GM18499 (cell line): Measurements from ENCODE around the gene PBRM1.
"Not testable (repeated sequence)": the region's sequence is repeated elsewhere in the genome, so short reads cannot be mapped to it uniquely, and the experiment has no call there.

Experiments
- ATAC-seq: cut with Tn5 transposase; IDR thresholded peaks from one replicate; pipeline ENCODE4 v1.9.1; 2021; ENCODE audit warnings: moderate number of reproducible peaks; ENCODE audit not compliant: insufficient read depth, unreplicated experiment

PBRM1 gene

DNA sequence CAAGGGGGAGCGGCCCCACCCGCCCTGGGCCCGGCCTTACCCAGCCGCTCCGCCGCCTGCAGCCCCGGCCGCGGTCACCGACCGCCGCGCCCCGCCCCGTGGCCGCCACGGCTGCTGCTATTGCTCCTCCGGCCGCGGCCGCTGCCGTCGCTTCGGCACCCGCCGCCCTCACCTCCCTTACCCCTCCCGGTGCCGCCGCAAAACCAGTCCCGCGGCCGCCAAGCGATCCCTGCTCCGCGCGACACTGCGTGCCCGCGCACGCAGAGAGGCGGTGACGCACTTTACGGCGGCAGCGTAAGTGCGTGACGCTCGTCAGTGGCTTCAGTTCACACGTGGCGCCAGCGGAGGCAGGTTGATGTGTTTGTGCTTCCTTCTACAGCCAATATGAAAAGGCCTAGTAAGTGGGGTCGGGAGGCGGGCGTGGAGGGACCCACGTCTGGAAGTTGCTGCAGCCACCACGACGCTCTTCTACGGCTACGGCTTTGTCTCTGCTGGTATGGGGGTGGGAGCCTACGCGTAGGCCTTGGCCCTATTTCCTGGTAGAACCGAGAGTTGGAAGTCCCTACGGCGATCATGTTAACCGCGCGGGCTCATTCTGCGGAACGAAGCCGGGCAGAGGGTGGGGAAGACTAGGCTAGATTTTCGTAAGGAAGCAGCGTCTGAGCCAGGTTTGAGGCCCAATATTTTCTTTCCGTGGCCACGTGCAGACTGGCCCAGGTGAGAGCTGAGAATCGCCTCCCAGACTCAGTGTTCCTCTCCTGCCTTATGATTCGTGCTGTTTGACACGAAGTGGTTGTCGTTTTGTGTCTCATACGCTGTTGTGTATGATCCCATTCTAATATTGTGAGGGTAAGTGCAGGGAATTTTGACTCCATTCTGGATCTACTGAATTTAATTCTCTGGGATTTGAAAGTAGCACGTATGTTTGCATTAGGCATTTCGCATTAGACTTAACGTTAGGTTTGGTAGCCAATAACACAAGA is at the start of gene PBRM1, which contains the start of gene GNL3:
PBRM1 (minus strand) TSS at position 205 of the 983 bp plus-strand sequence.
GNL3 (plus strand) TSS at position 324 of the 983 bp plus-strand sequence; CDS start at position 385, 61 bp downstream.
- ATAC-seq: peak; percentile 47

DNA sequence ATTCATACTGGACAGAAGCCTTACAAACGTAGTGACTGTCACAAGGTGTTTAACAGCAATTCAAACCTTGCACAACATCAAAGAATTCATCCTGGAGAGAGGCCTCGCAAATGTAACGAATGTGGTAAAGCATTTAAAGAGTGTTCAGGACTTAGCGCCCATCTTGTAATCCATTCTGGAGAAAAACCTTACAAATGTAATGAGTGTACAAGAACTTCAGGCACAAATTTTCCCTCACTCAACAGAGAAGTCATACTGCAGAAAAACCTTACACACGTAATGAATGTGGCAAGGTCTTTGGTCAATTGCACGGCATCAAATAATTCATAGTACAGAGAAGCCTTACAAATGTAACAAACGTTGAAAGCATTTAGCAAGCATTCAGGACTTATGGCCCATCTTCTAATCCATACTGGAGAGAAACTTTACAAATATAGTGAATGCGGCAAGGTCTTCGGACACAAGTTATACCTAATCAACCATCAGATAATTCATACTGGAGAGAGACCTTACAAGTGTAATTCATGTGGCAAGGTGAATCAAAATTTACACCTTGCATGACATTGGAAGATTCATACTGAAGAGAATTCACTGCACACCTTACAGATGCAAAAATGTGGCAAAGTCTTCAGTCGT is 47.7 kb upstream of the PBRM1 start:
- no peak for ATAC-seq

- ATAC-seq: no peak
These were observed 45.9 kb upstream of the PBRM1 start for GRCh38 chr3:52731590-52731989.

DNA sequence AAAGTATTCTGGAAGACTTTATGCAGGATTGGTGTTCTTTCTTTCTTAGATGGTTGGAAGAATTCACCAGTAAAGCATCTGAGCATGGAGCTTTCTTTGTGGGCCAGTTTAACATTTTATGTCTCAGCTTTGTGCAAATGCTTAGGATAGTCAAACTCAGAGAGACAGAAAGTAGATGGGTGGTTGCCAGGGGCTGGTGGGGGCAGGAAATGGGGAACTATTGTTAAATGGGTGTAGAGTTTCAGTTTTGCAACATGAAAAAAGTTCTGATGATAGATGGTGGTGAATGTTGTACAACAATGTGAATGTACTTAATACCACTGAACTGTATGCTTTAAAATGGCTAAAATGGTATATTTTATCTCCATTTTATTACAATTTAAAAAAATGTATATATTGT is 45.0 kb upstream of the PBRM1 start:
- ATAC-seq: no peak

DNA sequence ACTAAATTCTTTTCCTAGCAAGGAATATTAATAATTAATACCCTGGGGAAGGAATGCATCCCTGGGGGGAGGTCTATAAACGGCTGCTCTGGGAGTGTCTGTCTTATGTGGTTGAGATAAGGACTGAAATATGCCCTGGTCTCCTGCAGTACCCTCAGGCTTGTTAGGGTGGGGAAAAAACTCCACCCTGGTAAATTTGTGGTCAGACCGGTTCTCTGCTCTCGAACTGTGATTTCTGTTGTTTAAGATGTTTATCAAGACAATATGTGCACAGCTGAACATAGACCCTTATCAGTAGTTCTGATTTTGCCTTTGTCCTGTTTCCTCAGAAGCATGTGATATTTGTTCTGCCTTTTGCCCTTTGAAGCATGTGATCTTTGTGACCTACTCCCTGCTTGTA is 43.0 kb upstream of the PBRM1 start:
- ATAC-seq: not testable (repeated sequence)

DNA sequence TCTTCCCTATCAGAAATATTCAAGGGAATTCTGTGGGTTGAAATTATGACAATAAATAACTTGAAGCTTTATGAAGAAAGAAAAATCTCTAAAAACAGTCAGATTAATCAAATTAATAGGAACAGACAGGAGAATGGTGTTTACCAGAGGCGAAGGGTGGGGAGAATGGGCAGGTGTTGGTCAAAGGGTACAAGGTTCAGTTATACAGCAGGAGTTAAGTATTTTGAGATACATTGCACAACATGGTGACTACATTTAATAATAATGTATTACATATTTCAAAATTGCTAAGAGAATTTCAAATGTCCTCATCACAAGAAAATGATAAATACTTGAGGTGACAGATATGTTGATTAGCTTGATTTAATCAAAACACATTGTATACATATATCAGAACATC is 38.8 kb upstream of the PBRM1 start:
- ATAC-seq: no peak

- no peak for ATAC-seq
These were observed 38.2 kb upstream of the PBRM1 start for GRCh38 chr3:52723935-52724334.

GRCh38 chr3:52722491-52722890 is 36.8 kb upstream of the PBRM1 start:
- ATAC-seq: no peak

DNA sequence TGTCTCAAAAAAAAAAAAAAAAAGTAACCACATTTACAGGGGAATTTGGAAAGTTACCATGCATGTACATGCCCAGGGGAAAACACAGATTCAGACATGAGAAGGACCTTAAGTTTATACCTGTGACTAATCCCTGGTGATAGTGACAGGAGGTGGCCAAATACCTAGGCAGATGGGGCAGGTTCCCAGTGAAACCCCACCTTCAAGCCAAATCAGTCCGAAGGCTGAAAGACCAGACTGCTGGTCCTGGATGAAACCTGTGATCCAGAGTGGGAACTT is 36.0 kb upstream of the PBRM1 start:
- no peak for ATAC-seq

- ATAC-seq: no peak
These were observed 35.5 kb upstream of the PBRM1 start for GRCh38 chr3:52721002-52721729.

DNA sequence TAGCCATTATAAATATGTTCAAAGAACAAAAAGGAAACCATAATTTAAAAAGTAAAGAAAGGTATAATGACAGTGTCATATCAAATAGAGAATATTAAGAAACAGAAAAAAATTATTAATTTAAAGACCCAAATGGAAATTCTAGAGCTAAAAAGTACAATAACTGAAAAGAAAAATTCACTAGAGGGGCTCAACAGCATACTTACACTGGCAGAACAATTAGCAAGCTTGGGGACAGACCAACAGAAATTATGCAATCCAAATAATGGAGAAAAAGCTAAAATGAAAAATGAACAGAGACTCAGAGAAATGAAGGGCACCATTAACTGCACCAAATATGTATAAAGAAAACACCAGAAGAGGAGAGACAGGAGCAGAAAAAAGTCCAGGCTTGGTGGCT is 33.9 kb upstream of the PBRM1 start:
- ATAC-seq: no peak

DNA sequence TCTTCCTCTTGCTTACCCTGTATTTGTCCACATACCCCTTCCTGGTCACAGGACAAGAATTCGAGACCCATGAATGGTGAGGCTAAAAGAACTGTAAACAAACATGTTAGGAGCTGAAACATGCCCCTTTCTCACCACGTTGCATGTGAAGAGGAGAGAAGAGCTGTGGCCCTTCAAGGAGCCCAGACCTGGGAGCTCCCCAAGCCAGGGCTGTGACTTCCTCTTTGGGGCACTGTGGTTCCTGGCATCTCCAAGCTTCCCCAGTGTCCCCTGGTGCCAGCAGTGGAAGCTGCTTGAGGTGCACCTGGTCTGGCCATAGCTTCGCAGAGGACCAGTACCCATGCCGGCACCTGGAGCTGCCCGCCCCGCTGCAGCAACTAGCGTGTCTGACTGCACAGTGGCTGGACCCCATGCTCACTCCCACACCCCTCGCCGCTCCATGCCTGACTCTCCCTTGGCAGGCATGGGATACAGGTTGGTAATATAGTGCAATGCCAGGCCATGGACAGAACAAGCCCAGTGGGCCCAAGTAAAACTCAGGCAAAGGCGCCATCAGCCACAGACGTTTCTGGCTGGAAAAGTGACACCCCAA is 30.1 kb upstream of the PBRM1 start:
- ATAC-seq: no peak

DNA sequence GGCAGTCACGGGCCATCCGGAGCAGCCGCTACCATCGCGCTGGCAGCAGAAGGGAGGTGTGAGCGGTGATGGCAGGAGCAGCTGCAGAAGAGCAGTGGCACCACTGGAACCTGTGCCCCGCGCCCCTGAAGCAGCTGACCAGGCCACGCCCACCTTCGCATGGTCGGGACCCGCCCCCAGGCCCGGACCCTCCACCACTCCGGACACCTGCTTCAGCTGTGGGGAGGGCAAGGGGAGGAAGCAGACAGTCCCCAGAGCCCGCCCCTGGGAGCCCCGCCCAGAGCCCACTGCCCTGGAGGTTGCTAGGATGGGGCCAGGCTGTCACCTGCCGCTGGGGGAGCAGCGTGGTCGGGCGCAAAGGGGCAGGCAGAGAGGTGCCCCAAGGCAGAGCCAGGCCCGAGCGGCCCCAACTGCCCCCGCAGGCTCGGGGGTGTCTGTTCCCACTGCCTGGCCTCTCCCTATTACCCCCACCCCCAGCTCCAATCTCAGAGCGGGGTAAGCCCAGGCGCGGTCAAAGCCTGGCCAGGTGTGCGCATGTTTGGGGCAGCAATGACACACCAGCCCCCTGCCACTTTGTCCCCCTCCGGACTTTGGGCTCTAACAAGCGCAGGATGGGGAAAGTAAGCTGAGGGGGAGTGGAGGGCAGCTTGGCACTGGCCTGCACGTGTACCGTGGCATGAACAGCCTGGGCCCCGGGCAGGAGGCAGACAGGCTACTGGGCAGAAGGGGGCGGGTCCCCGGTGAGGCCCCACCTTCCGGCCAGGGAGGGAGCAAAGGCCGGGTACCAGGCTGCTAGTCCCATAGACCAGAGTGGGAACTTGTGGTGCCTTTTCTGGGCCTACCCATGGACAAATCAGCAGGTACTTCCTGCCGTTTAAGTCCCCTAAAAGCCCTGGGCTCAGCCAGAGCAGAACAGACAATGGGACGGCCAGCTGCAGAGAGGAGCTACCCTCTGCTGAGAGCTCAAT is 28.9 kb upstream of the PBRM1 start:
- ATAC-seq: no peak

- ATAC-seq: no peak
These were observed 26.8 kb upstream of the PBRM1 start for GRCh38 chr3:52712291-52713212.

GRCh38 chr3:52710512-52710911 is 24.8 kb upstream of the PBRM1 start:
- ATAC-seq: no peak

GRCh38 chr3:52707585-52707984 is 21.9 kb upstream of the PBRM1 start:
- no peak for ATAC-seq

DNA sequence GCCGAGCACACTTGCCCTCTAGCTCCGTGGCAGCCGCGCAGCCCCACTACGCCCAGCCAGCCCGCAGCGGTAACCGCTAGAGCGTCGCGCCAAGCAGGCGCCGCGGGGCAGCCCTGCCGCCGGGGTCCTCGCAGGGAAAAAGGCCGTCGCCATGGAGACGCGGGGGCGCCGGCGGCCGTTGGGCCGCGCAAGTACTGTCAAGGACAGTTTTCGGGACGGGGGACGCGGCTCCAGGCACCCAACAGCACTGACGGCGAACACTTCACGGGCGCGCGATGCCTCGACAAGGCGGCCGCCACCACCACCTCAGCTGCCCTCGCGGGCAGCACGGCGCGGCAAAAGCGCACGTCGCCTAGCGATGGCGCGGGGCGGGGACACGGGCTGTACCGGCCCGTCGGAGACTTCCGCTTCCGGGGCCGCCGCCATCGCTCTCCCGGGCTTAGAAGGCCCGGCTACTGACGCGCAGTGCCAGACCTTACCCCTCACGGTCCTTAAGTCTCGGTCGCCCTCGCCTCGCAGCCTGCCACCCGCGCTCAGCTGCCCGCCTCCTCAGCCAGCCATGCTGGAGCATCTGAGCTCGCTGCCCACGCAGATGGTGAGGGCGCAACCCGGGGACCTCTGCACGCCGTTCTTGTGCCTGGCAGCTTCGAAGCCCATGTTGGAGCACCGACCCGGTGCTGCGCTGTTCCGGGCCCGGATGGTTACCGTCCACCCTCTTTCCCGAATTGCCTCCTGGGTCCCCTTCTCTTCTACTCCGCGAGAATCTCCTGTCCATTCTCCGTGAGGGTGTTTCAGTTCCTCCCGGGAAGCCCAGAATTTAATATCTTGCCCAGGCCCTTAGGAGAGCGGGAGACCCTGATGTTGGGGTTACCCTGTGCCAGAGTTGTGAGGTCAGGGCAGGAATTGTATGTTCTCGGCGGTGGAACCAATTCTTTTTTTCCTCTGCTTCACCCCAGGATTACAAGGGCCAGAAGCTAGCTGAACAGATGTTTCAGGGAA is 20.3 kb upstream of the PBRM1 start, which contains the start of the genes GLT8D1 and SPCS1:
GLT8D1 (minus strand) TSS at position 104 of the 999 bp plus-strand sequence. CDS start 5,331 bp downstream, outside the sequence.
SPCS1 (plus strand) TSS at position 419 of the 999 bp plus-strand sequence; CDS start at position 560, 141 bp downstream.
- peak; percentile 39 for ATAC-seq
